Urothelium cell line (cell line): ENCODE data around the gene OSBP.
"Not testable (repeated sequence)": the region's sequence is repeated elsewhere in the genome, so short reads cannot be mapped to it uniquely, and the experiment has no call there.

ENCODE experiments used
- DNase-seq: peaks from one replicate; pipeline ENCODE4 v3.0.0; 2011; ENCODE audit warnings: low spot score, mixed read lengths
- FAIRE-seq: peaks from 2 replicates; lab custom pipeline; 2011; peaks lifted over from hg19 to GRCh38; lab: Jason Lieb, UNC

Gene OSBP

GRCh38 chr11:59556115-59556916 is 59.3 kb downstream of the OSBP start:
- DNase-seq (no peak), FAIRE-seq (no peak)

- no peak for FAIRE-seq
- DNase-seq, result no peak
Observed at GRCh38 chr11:59555601-59556114, 59.9 kb downstream of the OSBP start.

GRCh38 chr11:59553323-59553722 is 62.3 kb downstream of the OSBP start:
- FAIRE-seq (no peak), DNase-seq (no peak)

- no peak for DNase-seq
- FAIRE-seq, result no peak
Observed at GRCh38 chr11:59552844-59553243, 62.7 kb downstream of the OSBP start.

GRCh38 chr11:59551659-59552521 is 63.7 kb downstream of the OSBP start:
- DNase-seq (no peak), FAIRE-seq (no peak)

GRCh38 chr11:59550842-59551658 is 64.5 kb downstream of the OSBP start:
- DNase-seq (no peak), FAIRE-seq (no peak)

GRCh38 chr11:59550368-59550841 is 65.2 kb downstream of the OSBP start:
- peak; percentile 78 for DNase-seq

GRCh38 chr11:59548309-59548656 is 67.3 kb downstream of the OSBP start:
- DNase-seq (no peak), FAIRE-seq (no peak)

More at GRCh38 chr11:59550368-59550841, 65.2 kb downstream of the OSBP start:
- no peak for FAIRE-seq

GRCh38 chr11:59547605-59548308 is 67.8 kb downstream of the OSBP start:
- FAIRE-seq, result not testable (repeated sequence)

GRCh38 chr11:59545179-59546020 is 70.2 kb downstream of the OSBP start:
- DNase-seq (peak; percentile 84), FAIRE-seq (no peak)

More at GRCh38 chr11:59547605-59548308, 67.8 kb downstream of the OSBP start:
- DNase-seq, result not testable (repeated sequence)

- FAIRE-seq, result no peak
- DNase-seq, result no peak
Observed at GRCh38 chr11:59544869-59545178, 70.8 kb downstream of the OSBP start.

GRCh38 chr11:59543713-59544112 is 71.9 kb downstream of the OSBP start:
- not testable (repeated sequence) for DNase-seq, FAIRE-seq

- DNase-seq (no peak), FAIRE-seq (no peak)
Observed at GRCh38 chr11:59542142-59542810, 73.3 kb downstream of the OSBP start.

- FAIRE-seq (no peak), DNase-seq (no peak)
Observed at GRCh38 chr11:59534676-59535075, 80.9 kb downstream of the OSBP start.

GRCh38 chr11:59532620-59533019 is 83.0 kb downstream of the OSBP start:
- DNase-seq (no peak), FAIRE-seq (no peak)

GRCh38 chr11:59528711-59529110 is 86.9 kb downstream of the OSBP start:
- no peak for FAIRE-seq
- DNase-seq, result no peak
